Measurements from ENCODE around the gene MTURN.

The MTURN gene

DNA sequence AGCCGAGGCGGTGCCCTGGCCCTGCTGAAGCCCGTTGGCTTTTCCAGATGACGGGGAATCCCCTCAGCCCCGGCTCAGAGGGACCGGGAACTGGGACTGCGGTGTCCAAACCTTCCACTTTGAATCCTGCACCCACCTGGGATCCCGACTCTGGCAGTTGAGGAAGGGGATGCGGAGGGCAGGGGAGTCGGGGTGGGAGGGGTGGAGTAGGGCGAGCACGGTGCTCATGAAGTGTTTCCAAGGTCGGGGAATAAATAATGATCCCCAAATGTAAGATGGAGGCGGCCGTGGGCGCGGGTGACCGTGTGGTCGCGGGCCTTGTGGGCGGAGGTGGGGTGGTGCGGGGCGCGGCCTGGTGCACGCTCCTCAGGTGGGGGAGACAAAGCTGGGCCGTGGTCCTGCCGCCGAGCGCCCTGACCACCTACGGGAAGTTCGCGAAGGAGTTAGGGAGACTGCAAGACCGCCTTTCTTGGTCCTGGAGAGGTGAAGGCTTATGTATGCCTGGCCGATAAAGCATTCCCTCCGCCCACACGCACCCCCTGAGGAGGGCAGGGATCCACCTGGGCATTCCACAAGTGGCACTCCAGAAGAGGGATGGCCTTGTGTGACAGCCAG is 1.4 kb downstream of the MTURN start:
- FAIRE-seq = no peak

DNA sequence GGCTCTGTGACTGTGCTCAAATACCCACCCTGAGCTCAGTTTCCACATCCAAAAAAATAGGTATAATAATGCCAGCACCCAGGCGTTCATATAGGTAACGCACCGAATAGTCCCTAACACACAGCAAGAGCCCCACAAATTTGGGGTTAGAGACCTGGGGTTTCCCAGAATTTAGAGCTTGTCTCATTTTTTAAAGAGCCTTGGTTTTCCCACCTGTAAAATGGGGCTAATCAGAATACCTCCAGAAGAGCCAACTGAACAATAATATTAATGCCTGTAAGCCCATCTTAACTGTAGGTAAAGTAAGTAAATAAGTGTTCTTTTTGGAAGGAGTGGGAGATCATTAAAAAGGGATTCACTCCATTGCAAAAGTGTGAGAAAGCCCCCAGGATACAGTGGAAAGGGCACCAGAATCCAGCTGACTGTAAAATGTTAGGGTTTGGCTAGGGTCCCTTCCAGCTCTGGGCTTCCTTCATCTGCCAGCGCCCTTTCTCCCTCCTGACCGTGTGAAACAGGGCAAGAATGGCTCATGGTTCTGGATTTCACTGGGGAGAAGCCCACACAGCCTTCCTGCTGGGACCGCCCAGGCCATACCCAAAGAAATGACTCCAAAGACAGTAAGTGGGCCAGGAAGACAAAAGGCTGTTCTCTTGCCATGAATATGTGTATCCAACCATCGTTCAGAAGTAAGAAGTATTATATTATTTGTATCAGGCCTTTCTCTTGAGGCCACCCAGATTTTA is 2.1 kb downstream of the MTURN start:
- FAIRE-seq = no peak

DNA sequence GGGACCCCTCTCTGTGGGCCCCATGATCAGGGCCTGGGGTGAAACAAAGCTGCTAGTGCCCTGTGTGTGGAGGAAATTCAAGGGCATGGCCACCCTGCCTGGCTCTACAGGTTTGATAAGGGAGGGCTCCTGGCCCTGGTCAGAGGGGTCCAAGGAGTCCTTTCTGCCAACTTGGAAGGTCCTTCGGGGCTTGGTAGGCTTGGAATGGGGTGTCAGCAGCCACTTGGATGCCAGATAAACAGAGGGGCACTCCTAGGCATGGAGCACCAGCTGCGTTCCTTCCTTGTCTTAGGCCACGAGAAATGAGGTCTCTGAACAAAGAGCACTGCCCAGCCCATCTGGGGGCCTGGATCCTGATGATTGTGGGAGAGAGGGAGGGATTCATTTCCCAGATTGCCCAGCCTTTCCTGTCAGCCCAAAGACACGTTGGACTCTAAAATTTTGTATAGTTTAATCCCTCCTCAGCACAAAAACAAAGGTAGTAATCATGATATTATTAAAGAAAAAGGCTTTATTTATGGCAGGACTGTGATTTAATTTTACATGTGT is 5.1 kb downstream of the MTURN start:
- no peak for FAIRE-seq

DNA sequence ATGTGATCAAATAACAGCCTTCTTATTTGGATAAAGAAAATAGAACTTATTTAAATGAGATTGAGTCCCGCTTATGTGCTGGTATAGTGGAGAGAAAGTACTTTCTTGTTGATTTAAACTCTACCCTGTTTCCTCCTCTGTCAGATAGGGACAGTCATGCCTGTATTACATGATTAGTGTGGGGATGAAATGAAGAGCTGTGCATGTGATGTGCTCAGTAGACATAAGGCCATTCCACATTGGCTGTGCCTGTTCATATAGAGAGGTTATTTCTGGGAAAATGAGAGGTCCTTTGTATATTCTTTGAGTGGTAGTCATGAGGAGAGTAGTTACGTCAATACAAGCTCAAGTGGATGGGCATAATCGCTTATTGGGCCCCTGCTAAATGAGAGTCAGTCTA is 5.7 kb downstream of the MTURN start:
- no peak for FAIRE-seq

DNA sequence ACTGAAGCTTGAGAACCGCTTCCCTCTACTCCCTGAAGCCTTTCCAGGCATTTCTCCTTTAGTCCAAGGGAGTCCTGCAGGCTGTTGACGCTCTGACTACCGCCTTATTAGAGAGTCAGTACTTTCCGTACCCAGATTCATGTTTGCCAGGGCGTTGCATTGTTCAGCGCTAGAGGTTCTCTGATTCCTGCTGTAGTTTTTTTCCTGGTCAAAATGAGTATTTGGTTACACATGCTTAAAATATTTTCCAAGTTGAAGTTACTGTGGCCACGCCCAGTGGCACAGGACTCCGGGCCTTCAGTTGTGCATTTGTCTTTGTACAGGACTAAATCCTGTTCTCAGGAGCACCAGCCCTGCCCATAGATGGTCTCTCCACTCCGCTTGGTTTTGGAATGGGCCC is 7.9 kb downstream of the MTURN start:
- FAIRE-seq = no peak

DNA sequence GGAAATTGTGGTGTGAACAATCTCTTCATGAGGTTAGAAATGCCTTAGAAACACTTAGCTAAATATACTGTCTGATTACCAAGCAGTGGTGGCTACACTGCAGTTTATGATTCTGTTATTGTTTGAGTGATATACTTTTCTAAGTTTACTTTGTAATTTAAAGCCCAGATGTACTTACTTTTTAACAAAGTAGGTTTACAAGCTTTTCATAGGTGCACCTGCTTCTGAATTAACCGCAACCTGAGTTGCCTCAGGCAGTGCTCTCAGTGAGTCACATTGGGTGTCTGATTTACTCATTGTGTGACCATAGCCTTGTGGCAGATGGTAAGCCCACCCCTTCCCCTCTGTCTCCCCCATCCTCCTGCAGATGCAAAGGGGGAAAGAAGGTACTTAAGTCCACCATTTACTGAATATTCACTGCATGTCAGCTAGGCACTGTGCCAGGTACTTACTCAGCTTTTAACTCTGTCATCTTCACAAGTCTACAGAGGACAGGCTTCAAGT is 9.0 kb downstream of the MTURN start:
- FAIRE-seq = no peak

DNA sequence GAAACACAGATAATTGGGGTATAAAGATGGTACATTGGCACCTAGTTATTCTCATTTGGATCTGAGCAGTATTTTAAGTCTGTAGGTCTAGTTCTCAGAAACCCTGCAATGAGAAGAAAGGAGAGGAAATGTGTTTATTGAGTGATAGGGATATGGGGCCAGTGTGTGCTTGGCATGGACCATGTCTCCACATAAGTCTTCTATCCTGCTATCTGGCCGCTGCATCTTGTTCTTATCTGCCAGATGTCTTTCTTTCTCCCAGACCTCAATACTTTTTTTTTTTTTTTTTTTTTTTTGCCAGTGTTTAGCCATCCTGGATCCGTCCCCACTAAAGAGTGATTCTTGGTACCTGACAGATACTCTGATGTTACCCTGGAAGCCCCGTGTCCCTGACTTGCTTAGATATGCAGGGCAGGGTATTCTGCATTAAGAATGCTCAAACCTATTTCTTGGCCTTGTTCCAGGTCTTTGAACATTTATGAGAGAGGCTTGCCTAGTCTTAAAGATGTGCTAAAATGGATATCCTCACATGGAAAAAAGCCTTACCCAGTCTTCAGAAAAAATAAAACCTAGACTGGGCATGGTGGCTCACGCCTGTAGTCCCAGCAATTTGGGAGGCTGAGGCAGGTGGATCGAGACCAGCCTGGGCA is 10.0 kb downstream of the MTURN start:
- no peak for FAIRE-seq

DNA sequence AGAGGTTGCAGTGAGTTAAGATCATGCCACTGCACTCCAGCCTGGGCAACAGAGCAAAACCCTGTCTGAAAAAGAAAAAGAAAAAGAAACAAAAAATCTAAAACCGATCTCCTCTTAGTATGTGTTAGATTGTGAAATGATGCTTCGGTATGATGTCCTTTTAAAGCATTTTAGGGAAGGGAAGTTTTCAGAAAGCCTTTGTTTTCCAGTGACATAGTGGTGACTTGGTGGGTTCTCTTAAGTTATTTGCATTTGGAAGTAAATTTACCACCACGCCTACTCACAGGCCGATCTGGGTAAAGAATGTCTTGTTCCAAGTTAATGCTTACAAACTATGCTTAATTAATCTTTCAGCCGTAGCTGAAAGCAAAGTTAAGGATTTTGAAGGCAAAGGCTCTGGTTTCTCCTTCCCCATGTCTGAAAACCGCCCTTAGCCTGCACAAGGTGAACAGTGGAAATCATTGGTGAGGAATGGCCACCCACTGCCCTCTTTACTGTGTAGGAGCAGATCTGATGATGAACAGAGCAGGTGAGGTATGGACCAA is 10.7 kb downstream of the MTURN start:
- no peak for FAIRE-seq

DNA sequence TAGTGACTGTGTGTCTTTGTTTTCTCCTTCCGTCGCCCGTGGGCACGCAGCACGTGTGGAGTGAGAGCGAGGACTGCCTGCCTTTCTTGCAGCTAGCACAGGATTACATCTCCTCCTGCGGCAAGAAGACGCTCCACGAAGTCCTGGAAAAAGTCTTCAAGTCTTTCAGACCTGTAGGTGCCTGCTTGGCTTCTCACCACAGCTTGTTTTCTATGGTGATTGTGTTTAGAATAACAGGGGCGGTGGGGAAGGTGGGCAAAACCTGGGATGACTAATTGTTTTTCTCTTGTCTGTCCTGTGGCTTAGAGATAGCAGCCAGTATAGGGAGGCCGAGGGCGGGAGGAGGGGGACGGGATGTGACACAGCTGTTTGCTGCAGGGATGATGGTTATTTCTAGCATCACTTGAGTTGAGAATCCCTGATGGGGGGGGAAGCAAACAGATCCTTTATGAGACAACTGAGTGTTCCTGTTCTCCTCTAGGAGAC is 11.4 kb downstream of the MTURN start:
- FAIRE-seq = no peak

DNA sequence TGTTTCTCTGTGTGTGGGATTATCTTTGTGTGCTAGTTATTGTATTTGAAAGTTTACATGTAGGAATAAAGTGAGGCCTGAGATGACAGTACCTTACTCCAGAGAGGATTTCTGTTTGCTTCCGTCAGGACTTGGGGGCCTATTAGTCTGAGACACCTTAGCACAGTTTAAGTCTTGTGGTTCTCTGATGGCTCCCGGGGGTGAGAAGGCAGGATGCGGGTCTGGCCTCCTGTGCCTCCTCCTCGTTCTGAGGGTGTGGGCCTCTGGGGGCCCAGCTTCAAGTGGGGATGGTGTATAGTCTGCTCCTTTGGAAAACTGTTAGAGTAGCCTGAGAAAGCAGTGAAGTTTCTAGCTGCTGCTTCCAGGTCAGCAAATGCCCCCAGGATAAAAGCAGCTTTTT is 12.4 kb downstream of the MTURN start:
- no peak for FAIRE-seq

DNA sequence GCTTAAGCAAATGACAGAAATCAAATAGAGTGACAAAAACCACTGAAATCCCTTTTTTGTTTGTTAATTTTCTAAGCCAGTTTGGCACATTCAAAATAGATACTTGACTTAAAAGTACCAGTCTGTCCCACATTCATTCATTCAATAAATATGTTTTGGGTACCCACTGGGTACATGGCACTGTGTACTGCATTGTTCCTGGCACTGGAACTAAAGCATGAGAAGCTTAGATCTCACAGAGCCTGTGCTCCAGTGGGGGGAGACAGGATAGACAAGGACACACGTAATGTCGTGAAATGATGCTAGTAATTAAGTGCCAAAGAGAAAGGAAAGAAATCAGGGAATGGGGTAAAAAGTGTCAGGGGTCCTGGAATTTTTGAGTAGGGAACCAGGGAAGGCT is 13.0 kb downstream of the MTURN start:
- FAIRE-seq = no peak

DNA sequence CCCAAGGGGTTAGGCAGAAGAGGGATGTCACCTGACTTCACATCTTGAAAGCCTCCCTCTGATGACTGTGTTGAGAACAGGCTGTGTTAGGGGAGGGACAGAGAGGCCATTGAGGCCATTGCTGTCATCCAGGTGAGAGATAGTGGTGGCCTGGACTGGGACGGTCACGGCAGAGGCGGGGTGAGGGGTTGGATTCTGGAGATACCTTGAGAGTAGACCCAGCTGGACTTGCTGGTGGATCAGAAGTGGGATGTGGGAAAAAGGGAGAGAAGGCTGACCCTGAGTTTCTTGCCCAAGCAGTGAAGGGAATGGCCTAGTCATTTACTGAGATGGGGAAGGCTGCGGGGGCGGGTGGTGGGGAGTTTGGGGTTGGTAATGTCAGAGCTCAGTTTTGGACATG is 13.6 kb downstream of the MTURN start:
- no peak for FAIRE-seq

DNA sequence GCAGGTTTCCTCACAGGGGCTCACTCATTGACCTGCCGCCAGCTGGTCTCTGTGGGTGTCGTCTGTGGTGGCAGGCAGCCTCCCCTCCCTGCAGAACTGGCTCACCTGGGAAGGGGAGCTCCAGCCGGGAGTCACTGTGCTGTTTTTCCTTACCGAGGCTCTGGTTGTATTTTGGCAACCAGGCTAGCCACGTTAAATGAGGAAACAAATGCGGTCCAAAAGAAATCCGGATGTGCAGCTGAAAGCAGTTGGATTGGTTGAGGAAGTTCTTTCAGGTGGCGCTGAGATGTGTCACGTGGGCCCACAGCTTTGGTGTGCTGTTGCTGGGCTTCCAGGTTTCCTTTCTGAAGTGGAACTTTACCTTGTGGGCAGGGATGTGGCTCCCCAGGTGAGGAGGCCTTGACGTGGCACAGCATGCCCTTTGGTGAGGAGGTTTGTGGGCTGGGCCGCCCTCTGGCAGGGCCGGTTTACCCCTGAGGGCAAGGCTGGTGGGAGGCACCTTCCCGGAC is 14.2 kb downstream of the MTURN start:
- no peak for FAIRE-seq

DNA sequence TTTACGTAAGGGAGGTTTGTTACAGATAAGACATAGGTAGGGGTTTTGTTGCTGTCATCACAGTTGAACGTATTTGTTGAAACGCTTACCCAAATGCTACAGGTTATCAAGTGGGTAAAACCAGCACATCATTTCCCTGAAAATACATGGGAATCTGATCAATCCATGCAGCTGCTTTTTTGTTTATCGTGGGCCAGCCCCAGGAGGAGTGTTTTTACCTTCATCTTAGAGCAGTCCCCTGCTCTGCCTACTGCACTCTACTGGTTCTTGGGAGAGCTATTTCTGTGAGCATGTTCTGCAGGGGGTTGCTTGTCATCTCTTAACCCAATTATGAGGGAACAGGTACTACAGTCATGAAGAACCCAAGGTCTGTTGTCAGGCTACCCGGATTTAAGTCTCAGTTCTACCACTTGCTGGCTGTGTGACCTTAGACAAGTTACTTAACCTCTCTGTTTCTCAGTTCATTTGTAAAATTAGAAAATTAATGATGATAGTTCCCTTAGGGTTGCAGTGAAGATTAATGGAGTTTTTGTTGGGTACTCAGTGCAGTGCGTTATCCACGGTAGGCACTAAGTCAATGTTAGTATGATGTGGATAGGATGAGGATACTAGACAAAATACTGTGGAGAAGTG is 15.0 kb downstream of the MTURN start:
- no peak for FAIRE-seq

DNA sequence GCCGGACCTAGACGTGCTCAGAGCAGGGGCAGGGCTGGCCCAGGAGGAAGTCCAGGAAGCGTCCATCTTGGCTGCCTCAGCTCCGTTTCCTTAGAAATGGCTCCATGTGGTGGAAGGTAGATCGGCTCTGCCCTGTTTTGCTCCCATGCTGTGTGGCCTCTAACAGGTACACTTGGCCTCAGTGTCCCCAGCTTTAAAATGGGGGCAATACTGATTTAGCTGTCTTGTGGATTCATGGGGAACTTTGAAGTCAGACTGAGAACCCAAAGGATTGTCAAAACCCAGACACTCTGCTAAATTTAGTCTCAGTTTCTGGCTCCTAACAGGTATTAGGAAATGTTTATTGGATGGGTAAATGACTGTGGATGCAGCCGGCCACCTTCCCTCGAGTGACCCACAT is 15.9 kb downstream of the MTURN start:
- no peak for FAIRE-seq

DNA sequence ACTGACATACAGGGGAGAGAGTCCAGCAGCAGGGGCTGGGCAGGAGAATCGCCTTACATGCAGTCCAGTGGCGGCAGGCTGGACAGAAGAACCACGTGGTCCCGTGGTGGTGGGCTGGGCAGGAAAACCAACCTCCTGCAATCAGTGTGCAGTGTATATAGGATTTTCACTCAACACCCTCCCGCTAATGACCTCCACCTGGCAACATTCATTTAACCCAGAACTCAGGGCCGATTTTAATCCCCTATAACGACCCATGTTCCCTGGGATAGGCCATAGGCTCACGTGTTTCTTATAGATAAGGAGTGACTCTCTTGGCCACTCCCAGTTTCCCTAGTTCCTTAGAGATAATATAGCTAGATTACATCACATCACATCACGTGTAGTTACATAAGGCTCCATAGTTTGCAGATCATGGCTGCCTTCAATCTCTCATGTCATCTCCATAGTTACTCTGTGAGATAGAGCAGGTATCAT is 19.4 kb downstream of the MTURN start:
- no peak for FAIRE-seq

DNA sequence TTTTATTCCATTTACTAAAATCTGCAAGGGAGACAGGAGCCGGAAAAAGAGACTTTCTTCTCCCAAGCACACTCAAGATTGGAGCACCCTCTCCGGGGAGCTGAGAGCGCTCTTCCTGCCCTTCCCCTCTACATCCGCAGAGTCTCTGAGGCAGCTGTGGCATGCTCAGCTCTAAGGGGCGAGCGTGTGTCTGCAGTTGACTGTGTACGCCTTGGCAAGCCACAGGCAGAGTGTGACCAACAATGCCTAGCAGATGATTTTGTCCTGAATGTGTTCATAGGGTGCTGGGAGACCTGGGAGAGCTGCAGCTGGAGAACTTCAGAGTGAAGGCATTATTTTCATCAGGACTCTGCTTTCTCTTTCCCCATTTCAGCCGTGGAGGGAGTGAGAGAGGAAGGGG is 20.7 kb downstream of the MTURN start:
- FAIRE-seq = no peak

DNA sequence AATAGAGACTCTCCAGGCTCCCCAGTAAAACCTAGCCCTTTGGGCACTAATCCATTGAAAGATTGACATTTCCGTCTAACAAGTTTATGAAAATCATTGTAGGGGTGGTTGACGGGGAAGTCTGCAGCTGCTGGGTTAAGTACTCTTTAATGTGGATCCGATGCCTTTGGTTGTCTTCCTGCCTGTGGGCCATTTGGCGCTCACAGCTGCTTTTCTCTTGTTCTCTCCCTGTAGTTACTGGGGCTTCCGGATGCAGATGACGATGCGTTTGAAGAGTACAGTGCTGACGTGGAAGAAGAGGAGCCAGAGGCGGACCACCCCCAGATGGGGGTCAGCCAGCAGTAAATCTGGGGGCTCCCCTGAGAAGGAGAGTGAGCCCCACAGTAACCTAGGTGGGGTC is 22.4 kb downstream of the MTURN start:
- no peak for FAIRE-seq

DNA sequence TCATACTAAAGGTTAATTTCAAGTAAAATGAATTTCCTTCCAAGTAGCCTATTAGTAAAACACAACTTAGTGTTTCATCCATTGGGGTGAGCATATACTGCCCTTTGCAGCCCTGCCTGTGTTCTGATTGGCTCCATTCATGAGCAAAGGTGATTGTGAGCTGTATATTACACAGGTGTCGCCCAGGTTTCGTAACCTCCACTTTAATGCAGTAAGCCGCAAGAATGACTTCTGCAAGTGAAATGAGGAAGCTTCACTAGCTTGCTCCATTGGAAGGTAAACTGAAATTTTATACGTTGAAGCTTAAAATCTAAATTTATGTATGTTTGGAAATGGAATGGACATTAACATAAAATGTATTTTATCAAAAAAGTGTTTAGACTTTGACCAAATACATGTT is 24.4 kb downstream of the MTURN start:
- FAIRE-seq = no peak

DNA sequence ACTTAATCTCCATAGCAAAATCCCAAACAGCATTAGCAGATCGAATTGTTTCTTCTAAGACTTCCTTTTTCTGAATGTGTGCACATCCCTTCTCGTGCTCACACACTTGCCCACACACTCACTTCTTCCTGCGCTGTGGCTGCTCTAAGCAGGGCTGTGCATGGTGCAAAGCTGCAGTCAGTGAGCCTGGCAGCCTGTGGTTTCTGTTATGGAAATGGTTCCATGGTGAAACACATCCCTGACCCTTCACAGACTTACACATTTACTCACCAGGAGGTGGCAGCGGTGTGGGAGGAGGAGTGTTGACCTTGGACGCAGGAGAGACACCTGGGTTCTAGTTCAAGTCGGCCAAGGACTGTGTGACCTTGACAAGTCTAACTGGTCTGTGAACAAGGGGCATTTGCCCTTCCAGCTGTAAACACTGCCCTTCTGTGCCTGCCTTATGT is 24.9 kb downstream of the MTURN start:
- no peak for FAIRE-seq

DNA sequence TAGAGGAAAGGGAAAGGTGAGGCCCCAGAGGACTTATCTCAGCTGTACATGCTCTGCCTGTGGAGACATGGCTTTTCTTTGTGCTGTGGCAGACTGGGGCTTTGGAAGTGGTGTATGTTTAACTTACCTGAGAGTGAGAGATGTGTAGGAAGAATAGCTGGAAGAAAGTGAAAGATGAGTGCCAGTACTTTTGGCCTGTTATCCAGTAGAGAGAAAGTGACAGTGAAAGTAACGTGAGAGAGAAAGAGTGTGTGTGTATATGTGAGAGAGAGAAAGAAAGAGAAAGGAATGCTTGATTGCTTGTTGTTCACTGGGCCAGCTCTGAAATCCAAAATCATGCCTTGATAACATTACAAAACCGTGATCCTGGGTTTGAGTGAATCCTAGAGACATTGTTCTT is 25.5 kb downstream of the MTURN start:
- no peak for FAIRE-seq

DNA sequence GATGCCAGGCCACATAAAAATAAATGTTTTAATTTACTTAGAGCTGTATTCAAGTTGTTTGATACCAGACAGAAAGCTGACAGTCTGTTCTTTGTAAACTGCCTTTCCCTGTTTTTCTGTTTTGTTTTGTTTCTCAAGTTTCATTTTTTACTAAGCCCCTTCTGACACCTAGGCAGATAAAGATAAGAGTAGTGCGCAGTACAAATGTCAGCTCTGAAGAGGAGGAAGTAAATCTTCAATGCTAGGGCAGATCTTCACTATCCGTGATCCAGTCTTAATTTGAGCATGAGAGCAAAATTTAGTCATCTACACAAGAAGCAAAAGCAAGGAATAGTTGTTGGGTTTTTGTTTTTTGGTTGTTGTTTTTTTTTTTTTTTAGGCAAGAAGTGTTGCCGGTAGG is 27.3 kb downstream of the MTURN start:
- no peak for FAIRE-seq
